HEK293 (cell line): ENCODE data around the gene ZNF76.

Source experiments
- CTCF ChIA-PET: fragments of 350-600 bp; formaldehyde crosslinking; extraction: SDS; loops from one replicate; lab custom pipeline; 2021; ENCODE audit warnings: antibody characterized with exemption; lab: Yijun Ruan, JAX
- POLR2A ChIA-PET: fragments of 300-600 bp; formaldehyde crosslinking; extraction: SDS; loops from one replicate; lab custom pipeline; 2020; ENCODE audit warnings: antibody characterized with exemption, inconsistent platforms; lab: Yijun Ruan, JAX
- H3K27ac ChIP-seq: fragments of 200-500 bp; sonication (Bioruptor generic); 2 replicates; pipeline ENCODE4 v1.5.1; 2014; ENCODE audit warnings: low read depth, low read length, control low read depth, inconsistent platforms; ENCODE audit errors: extremely low read depth
- H3K36me3 ChIP-seq, 2 experiments: fragments of 200-500 bp in 1 of 2; sonication (Bioruptor generic) in 1 of 2; 1 replicate in 1 of 2; 2 replicates in 1 of 2; pipeline ENCODE4 v1.5.1; 2014 to 2017; ENCODE audit warnings: inconsistent platforms in 2 of 2, low read length in 2 of 2; ENCODE audit not compliant: control insufficient read depth in 2 of 2, insufficient read depth in 1 of 2
- H3K4me1 ChIP-seq: fragments of 200-500 bp; sonication (Bioruptor generic); 2 replicates; pipeline ENCODE4 v1.5.1; 2014; ENCODE audit warnings: mild to moderate bottlenecking, low read length, inconsistent platforms; ENCODE audit not compliant: control insufficient read depth, insufficient read depth
- H3K4me3 ChIP-seq: 2 replicates; pipeline ENCODE4 v1.5.1; 2011; ENCODE audit warnings: low read depth, mild to moderate bottlenecking, control low read depth, low read length, moderate library complexity
- H3K9me3 ChIP-seq: fragments of 200-500 bp; sonication (Bioruptor generic); 2 replicates; pipeline ENCODE4 v1.5.1; 2014; ENCODE audit warnings: low read depth, low read length, inconsistent platforms; ENCODE audit not compliant: control insufficient read depth, insufficient read depth
- INSM2 ChIP-seq: fragments of 450-650 bp; formaldehyde crosslinking; IDR thresholded peaks from 2 replicates; pipeline ENCODE4 v1.5.1; 2016; ENCODE audit warnings: missing biosample characterization, missing genetic modification characterization
- OSR2 ChIP-seq: fragments of 450-650 bp; formaldehyde crosslinking; IDR thresholded peaks from 2 replicates; pipeline ENCODE4 v1.5.1; 2016; ENCODE audit warnings: missing biosample characterization, missing genetic modification characterization
- PRDM10 ChIP-seq: fragments of 450-650 bp; formaldehyde crosslinking; IDR thresholded peaks from 2 replicates; pipeline ENCODE4 v1.5.1; 2016; ENCODE audit warnings: missing biosample characterization, missing genetic modification characterization
- ZBTB10 ChIP-seq: fragments of 450-650 bp; formaldehyde crosslinking; IDR thresholded peaks from 2 replicates; pipeline ENCODE4 v1.5.1; 2016; ENCODE audit warnings: missing biosample characterization, missing genetic modification characterization
- ZBTB17 ChIP-seq: fragments of 450-650 bp; formaldehyde crosslinking; IDR thresholded peaks from 2 replicates; pipeline ENCODE4 v1.5.1; 2016; ENCODE audit warnings: missing biosample characterization, missing genetic modification characterization
- ZBTB48 ChIP-seq: fragments of 450-650 bp; formaldehyde crosslinking; IDR thresholded peaks from 2 replicates; pipeline ENCODE4 v1.5.1; 2016; ENCODE audit warnings: missing biosample characterization, missing genetic modification characterization
- ZBTB6 ChIP-seq: fragments of 450-650 bp; formaldehyde crosslinking; IDR thresholded peaks from 2 replicates; pipeline ENCODE4 v1.5.1; 2017; ENCODE audit warnings: missing biosample characterization, missing genetic modification characterization
- ZBTB8A ChIP-seq: fragments of 450-650 bp; formaldehyde crosslinking; IDR thresholded peaks from 2 replicates; pipeline ENCODE4 v1.5.1; 2016; ENCODE audit warnings: missing biosample characterization, missing genetic modification characterization
- ZFP3 ChIP-seq: fragments of 450-650 bp; formaldehyde crosslinking; IDR thresholded peaks from 2 replicates; pipeline ENCODE4 v1.5.1; 2016; ENCODE audit warnings: low read depth, missing biosample characterization, missing genetic modification characterization
- ZFP41 ChIP-seq: fragments of 450-650 bp; formaldehyde crosslinking; IDR thresholded peaks from 2 replicates; pipeline ENCODE4 v1.5.1; 2016; ENCODE audit warnings: missing biosample characterization, missing genetic modification characterization, borderline replicate concordance
- ZNF121 ChIP-seq: fragments of 450-650 bp; formaldehyde crosslinking; IDR thresholded peaks from 2 replicates; pipeline ENCODE4 v1.5.1; 2016; ENCODE audit warnings: missing biosample characterization, missing genetic modification characterization
- ZNF169 ChIP-seq: fragments of 450-650 bp; formaldehyde crosslinking; IDR thresholded peaks from 2 replicates; pipeline ENCODE4 v1.5.1; 2016; ENCODE audit warnings: missing biosample characterization, missing genetic modification characterization
- ZNF302 ChIP-seq: fragments of 450-650 bp; formaldehyde crosslinking; IDR thresholded peaks from 2 replicates; pipeline ENCODE4 v1.5.1; 2016; ENCODE audit warnings: missing biosample characterization, missing genetic modification characterization, low read depth
- ZNF324 ChIP-seq: fragments of 450-650 bp; formaldehyde crosslinking; IDR thresholded peaks from 2 replicates; pipeline ENCODE4 v1.5.1; 2016; ENCODE audit warnings: missing biosample characterization, missing genetic modification characterization
- ZNF398 ChIP-seq: fragments of 450-650 bp; formaldehyde crosslinking; IDR thresholded peaks from 2 replicates; pipeline ENCODE4 v1.5.1; 2017; ENCODE audit warnings: missing biosample characterization, missing genetic modification characterization
- ZNF501 ChIP-seq: fragments of 450-650 bp; formaldehyde crosslinking; IDR thresholded peaks from 2 replicates; pipeline ENCODE4 v1.5.1; 2016; ENCODE audit warnings: missing biosample characterization, missing genetic modification characterization
- ZNF596 ChIP-seq: fragments of 450-650 bp; IDR thresholded peaks from 2 replicates; pipeline ENCODE4 v1.5.0; 2018; ENCODE audit warnings: missing biosample characterization, mild to moderate bottlenecking, missing genetic modification characterization, moderate library complexity
- ZNF843 ChIP-seq: fragments of 450-650 bp; formaldehyde crosslinking; IDR thresholded peaks from 2 replicates; pipeline ENCODE4 v1.5.1; 2016; ENCODE audit warnings: missing biosample characterization, missing genetic modification characterization
- ZXDB ChIP-seq: fragments of 450-650 bp; formaldehyde crosslinking; IDR thresholded peaks from 2 replicates; pipeline ENCODE4 v1.5.1; 2016; ENCODE audit warnings: missing biosample characterization, missing genetic modification characterization

The ZNF76 gene

GRCh38 chr6:35310265-35310831 is 50.8 kb downstream of the ZNF76 start (continued):
- TF ChIP-seq ZNF398 (no peak), ZXDB (tag by site-specific recombination) (no peak), ZBTB8A (tag by site-specific recombination) (no peak), ZBTB10 (tag by site-specific recombination) (no peak), PRDM10 (tag by site-specific recombination) (no peak), ZFP3 (no peak), ZBTB6 (tag by site-specific recombination) (no peak), ZNF501 (tag by site-specific recombination) (no peak), ZFP41 (tag by site-specific recombination) (no peak), ZBTB17 (tag by site-specific recombination) (no peak)
- TF ChIP-seq, all 188 proteins: peak for 0

GRCh38 chr6:35311390-35312075 is 52.0 kb downstream of the ZNF76 start:
- no peaks in the 10 kb centered on the region for H3K36me3 ChIP-seq
- H3K27ac ChIP-seq: no peak overlapping the region
- TF ChIP-seq ZNF324 (tag by site-specific recombination) (no peak), ZNF121 (no peak), ZNF596 (tag by site-specific recombination) (no peak), ZNF302 (tag by site-specific recombination) (no peak), OSR2 (tag by site-specific recombination) (no peak), ZBTB48 (tag by site-specific recombination) (no peak), ZNF843 (tag by site-specific recombination) (no peak), ZNF169 (tag by site-specific recombination) (no peak), INSM2 (no peak)
- H3K4me1 ChIP-seq: no peaks in the 10 kb centered on the region
- no peak overlapping the region for H3K4me3 ChIP-seq
- ChIA-PET CTCF (interaction anchor here (1.2 kb wide), 1 partner anchor 15 kb away, joined by 3 read pairs; no protein-coding TSS in a partner anchor), POLR2A (interaction anchor here (1.0 to 1.1 kb wide), 2 partner anchors 9 to 14 kb away, joined by 3 to 4 read pairs; no protein-coding TSS in a partner anchor)
- H3K9me3 ChIP-seq: no peaks in the 10 kb centered on the region
